Motor neuron (in vitro differentiated cells): Measurements from ENCODE around the gene TMPRSS5. TPM values are rescaled to one million over a fixed set of nuclear protein-coding genes. Genes with fewer than 3 reads are reported as not detected.

ENCODE experiments used
- ATAC-seq, 8 experiments: fragments of 200-7000 bp; cut with Tn5 transposase; replicated peaks in 6 of 8; 2 replicates each; pipeline ENCODE4 v1.8.0; 2021; ENCODE audit warnings: mild to moderate bottlenecking in 8 of 8, moderate library complexity in 8 of 8
- H3K27ac ChIP-seq, 2 donors: fragments of 250-450 bp; sonication (Bioruptor Pico); 2 replicates each; pipeline ENCODE4 v1.9.0; 2021; ENCODE audit warnings: antibody characterized with exemption in 2 of 2, mild to moderate bottlenecking in 2 of 2, moderate library complexity in 1 of 2
- H3K4me1 ChIP-seq, 2 donors: fragments of 250-450 bp; sonication (Bioruptor Pico); replicated peaks in 1 of 2; 2 replicates each; pipeline ENCODE4 v1.6.1; 2021; ENCODE audit warnings: antibody characterized with exemption in 2 of 2, mild to moderate bottlenecking in 2 of 2, moderate library complexity in 1 of 2
- H3K4me3 ChIP-seq, 5 donors: fragments of 250-450 bp; sonication (Bioruptor Pico); 2 replicates each; pipeline ENCODE4 v1.9.0; 2021; ENCODE audit warnings: antibody characterized with exemption in 5 of 5, mild to moderate bottlenecking in 5 of 5, moderate library complexity in 4 of 5
- WGBS, 10 experiments: fragments of 450-650 bp; shearing (Covaris generic); methylation state at CpG; one replicate each; pipeline ENCODE4 v1.0.0; 2022; 5-methylcytosine and 5-hydroxymethylcytosine counted together
- in situ Hi-C, 9 experiments: fragments of 400-800 bp; cut with MboI; loops; one replicate each; pipeline ENCODE4 v1.15.0; 2021; ENCODE audit warnings: low sequenced_read_pairs in 9 of 9, low pct_unique_long_range_greater_than_20kb in 2 of 9; ENCODE audit not compliant: unreplicated experiment in 9 of 9
- total RNA-seq, 8 experiments: library from RNA; unstranded; fragments of 300-600 nt; gene quantifications; 2 replicates each; pipeline versions ENCODE4 v1.2.3 to v1.2.4, GENCODE V29; 2022

Gene TMPRSS5
- total RNA-seq, 8 experiments from 2014 or later = 0.36 to 6.2 (median 1.7) TPM

GRCh38 chr11:113655771-113656170, 50.3 kb downstream of the TMPRSS5 start:
- H3K27ac ChIP-seq = no peak overlapping the region
- no peaks in the 10 kb centered on the region for H3K4me1 ChIP-seq
- ATAC-seq = no peak
- in situ Hi-C loops = no loop called here
- H3K4me3 ChIP-seq = no peak overlapping the region
- WGBS, 10 experiments = 55 to 100% (median 87%) methylated on average over 2 to 5 of the region's 5 CpGs

DNA sequence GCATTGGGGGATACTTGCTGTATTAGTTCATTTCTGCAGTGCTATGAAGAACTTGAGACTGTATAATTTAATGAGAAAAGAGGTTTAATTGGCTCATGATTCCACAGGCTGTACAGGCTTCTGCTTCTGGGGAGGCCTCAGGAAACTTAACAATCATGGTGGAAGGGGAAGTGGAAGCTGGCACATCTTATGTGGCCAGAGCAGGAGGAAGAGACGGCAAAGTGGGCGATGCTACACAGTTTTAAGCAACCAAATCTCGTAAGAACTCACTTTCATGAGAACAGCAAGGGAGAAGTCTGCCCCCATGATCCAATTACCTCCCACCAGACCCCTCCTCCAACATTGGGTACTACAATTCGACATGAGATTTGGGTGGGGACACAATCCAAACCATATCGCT, 55.1 kb downstream of the TMPRSS5 start:
- in situ Hi-C loops = no loop called here
- no peaks in the 10 kb centered on the region for H3K4me1 ChIP-seq
- WGBS, 10 experiments = 60 to 100% (median 75%) methylated on average over 1 to 3 of the region's 5 CpGs; no CpG with 5 or more reads in 3 of the 10 experiments

GRCh38 chr11:113649311-113649710, 56.8 kb downstream of the TMPRSS5 start:
- Histone ChIP-seq H3K27ac (no peak overlapping the region), H3K4me1 (no peaks in the 10 kb centered on the region), H3K4me3 (no peak overlapping the region)
- in situ Hi-C loops = no loop called here
- 93% methylated on average over 7 of the region's 20 CpGs; no CpG with 5 or more reads in 9 of the 10 experiments for WGBS, 10 experiments
- ATAC-seq = no peak

More for the DNA sequence above, 55.1 kb downstream of the TMPRSS5 start:
- H3K4me3 ChIP-seq = no peak overlapping the region
- ATAC-seq = no peak
- H3K27ac ChIP-seq = no peak overlapping the region

GRCh38 chr11:113647856-113648255, 58.3 kb downstream of the TMPRSS5 start:
- Histone ChIP-seq H3K4me1 (no peaks in the 10 kb centered on the region), H3K4me3 (no peak overlapping the region), H3K27ac (no peak overlapping the region)
- in situ Hi-C loops = no loop called here
- no peak for ATAC-seq
- WGBS, 10 experiments = 13 to 100% (median 80%) methylated on average over 1 to 4 of the region's 4 CpGs; no CpG with 5 or more reads in 1 of the 10 experiments

DNA sequence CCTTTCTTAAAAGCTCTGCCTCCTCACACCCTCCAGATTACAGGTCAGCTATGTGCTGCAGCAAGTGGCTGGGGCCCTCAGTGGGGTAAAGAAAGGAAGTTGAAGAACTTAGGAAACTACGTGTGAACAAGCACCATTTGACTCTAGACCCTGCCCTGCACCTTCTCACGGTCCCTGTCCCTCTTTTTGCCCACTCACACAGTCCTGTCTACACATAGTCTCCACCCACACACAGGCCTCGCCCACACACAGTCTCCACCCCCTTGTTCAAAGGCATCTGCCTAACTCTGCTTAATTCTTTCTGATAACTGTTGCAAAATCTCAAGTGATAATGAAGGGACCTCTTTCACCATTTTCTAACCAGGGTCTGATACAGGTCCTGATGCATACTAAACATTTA, 59.0 kb downstream of the TMPRSS5 start:
- ATAC-seq = no peak
- in situ Hi-C loops = no loop called here
- H3K27ac ChIP-seq = no peak overlapping the region
- H3K4me3 ChIP-seq = no peak overlapping the region
- no peaks in the 10 kb centered on the region for H3K4me1 ChIP-seq
- 0 to 100% (median 50%) methylated on average over 1 to 3 of the region's 3 CpGs; no CpG with 5 or more reads in 1 of the 10 experiments for WGBS, 10 experiments

GRCh38 chr11:113645593-113646349, 60.3 kb downstream of the TMPRSS5 start:
- WGBS, 10 experiments = 37 to 100% (median 83%) methylated on average over 1 to 5 of the region's 5 CpGs
- Histone ChIP-seq H3K4me1 (no peaks in the 10 kb centered on the region), H3K4me3 (no peak overlapping the region), H3K27ac (no peak overlapping the region)
- in situ Hi-C loops = no loop called here
- ATAC-seq = no peak

DNA sequence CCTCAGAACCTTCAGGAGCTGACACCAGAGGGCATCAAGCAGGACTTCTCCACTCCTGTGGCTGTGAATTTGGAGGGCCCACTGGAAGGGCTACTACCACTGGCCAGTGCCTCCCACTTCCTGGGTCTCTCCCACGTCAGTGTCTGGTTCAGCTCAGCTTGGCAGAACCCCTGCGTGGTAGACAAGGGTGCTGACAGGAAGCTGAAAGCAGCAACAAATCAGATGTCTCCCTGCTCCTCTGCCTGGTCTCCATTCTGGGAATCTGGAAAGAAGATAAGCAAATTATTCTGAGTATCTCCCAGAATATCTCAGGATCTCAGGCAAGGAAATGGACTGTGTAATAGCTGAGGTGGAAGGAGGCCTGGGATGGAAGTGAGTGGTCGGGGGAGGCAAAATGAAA, 61.5 kb downstream of the TMPRSS5 start:
- no peak overlapping the region for H3K27ac ChIP-seq
- in situ Hi-C loops = no loop called here
- no peaks in the 10 kb centered on the region for H3K4me1 ChIP-seq
- no peak for ATAC-seq
- no peak overlapping the region for H3K4me3 ChIP-seq
- WGBS, 10 experiments = 39 to 90% (median 65%) methylated on average over 1 to 3 of the region's 3 CpGs; no CpG with 5 or more reads in 2 of the 10 experiments

DNA sequence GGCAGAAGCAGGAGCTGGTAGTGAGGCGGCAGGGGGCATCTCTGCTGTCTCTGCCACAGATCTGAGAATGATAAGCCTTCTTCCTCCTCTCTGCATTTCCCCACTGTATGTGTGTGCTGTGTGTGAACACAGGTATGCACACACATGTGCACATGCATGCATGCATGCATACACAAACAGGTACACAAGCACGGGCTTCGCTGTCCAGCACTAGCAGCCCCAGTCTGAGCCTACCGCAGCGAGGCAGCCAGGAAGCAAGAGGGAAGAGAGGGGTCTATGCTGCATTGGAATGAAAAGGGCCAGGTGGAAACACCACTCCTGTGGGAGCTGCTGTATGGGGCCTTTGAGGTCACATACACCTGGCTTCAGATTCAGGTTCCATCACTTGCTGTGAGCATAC, 62.4 kb downstream of the TMPRSS5 start:
- H3K4me1 ChIP-seq = no peaks in the 10 kb centered on the region
- ATAC-seq = no peak
- WGBS, 10 experiments = 57 to 100% (median 71%) methylated on average over 1 to 4 of the region's 5 CpGs; no CpG with 5 or more reads in 6 of the 10 experiments
- in situ Hi-C loops = no loop called here
- H3K4me3 ChIP-seq = no peak overlapping the region
- no peak overlapping the region for H3K27ac ChIP-seq

DNA sequence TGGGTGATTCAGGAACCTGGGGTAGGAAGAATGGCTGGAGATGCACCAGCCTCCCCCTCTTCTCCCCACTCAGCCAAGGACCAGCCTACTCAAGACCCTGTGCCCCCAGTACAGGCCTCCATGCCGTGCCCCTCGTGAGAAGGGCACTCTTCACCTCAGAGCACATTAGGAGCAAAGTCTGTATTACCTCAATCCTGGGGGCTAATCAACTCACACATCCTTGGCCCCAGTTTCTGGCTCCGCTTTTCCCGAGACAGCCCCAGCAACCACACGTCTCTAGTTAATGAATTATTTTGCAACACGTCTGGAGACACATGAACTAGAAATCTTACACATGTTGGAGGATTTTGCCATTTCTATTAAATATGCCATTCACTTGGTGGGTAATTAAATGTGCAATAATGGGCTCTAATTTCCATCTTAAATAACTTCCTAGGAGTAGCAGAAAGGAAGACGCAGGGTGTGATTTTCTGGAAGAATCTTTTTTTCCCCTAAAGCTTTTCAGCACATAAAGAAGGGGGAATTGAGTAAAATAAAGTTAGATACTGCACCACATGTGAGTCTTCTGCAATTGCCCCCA, 63.0 kb downstream of the TMPRSS5 start:
- in situ Hi-C loops = no loop called here
- 0 to 60% (median 40%) methylated on average over 1 to 6 of the region's 7 CpGs; no CpG with 5 or more reads in 3 of the 10 experiments for WGBS, 10 experiments
- no peak overlapping the region for H3K4me3 ChIP-seq
- no peaks in the 10 kb centered on the region for H3K4me1 ChIP-seq
- no peak for ATAC-seq
- H3K27ac ChIP-seq = no peak overlapping the region

- ATAC-seq = no peak
- no peaks in the 10 kb centered on the region for H3K4me1 ChIP-seq
- H3K4me3 ChIP-seq = no peak overlapping the region
- 100% methylated on average over 1 of the region's 1 CpG; no CpG with 5 or more reads in 9 of the 10 experiments for WGBS, 10 experiments
- in situ Hi-C loops = no loop called here
- H3K27ac ChIP-seq = no peak overlapping the region
Measured at GRCh38 chr11:113642090-113642489, 64.0 kb downstream of the TMPRSS5 start.

- WGBS, 10 experiments = 77 to 100% (median 84%) methylated on average over 1 to 8 of the region's 9 CpGs; no CpG with 5 or more reads in 4 of the 10 experiments
- H3K27ac ChIP-seq = no peak overlapping the region
- no peak overlapping the region for H3K4me3 ChIP-seq
- H3K4me1 ChIP-seq = no peaks in the 10 kb centered on the region
- in situ Hi-C loops = no loop called here
- no peak for ATAC-seq
Measured at GRCh38 chr11:113638376-113638775, 67.7 kb downstream of the TMPRSS5 start.

- no peak overlapping the region for H3K27ac ChIP-seq
- no peaks in the 10 kb centered on the region for H3K4me1 ChIP-seq
- no peak for ATAC-seq
- H3K4me3 ChIP-seq = no peak overlapping the region
- in situ Hi-C loops = no loop called here
- WGBS, 10 experiments = 10 to 83% (median 32%) methylated on average over 1 to 2 of the region's 2 CpGs; no CpG with 5 or more reads in 6 of the 10 experiments
Measured at GRCh38 chr11:113637636-113638035, 68.5 kb downstream of the TMPRSS5 start.
